ENCODE results near the gene PMF1. TPM values are rescaled to one million over a fixed set of nuclear protein-coding genes. Genes with fewer than 3 reads are reported as not detected.

Gene PMF1
- total and polyA plus RNA-seq, 2 of the 13 experiments (the other 11 are each of a cell fraction or from before 2014, with no cell fraction given): 72.5 to 89.0 TPM

DNA sequence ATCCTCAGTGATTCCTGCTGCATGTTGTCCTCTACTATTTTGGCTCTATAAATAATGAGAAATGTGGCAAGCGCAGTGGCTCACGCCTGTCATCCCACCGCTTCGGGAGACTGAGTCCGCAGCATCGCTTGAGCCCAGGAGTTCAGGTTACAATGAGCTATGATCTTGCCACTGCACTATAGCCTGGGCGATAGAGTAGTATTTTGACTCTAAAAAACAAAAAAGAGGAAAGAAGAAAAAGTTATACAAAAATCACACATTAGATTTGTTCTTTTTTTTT is 19.7 kb upstream of the PMF1 start:
- Histone ChIP-seq H3K9me3 (ENCODE audit: low read length) (peaks cover 9% of the 10 kb centered on the region), H3K27ac (ENCODE audit: extremely low read length, insufficient read depth, low read length) (peak overlapping the region; percentile 61), H3K9ac (ENCODE audit: insufficient read depth, low read depth, low read length) (no peak overlapping the region), H3K4me3 (replicated peaks in 1 of 3; ENCODE audit: insufficient read depth in 1 of 3, low read depth in 2 of 3, low read length in 3 of 3) (no peak overlapping the region), H4K20me1 (ENCODE audit: insufficient read depth, low read length) (no peaks in the 10 kb centered on the region), H3K4me2 (ENCODE audit: low read depth, low read length) (no peak overlapping the region), H3K4me1 (ENCODE audit: insufficient read depth, low read length) (peaks cover 78% of the 10 kb centered on the region), H3K79me2 (ENCODE audit: insufficient read depth, low read length) (peaks cover 36% of the 10 kb centered on the region), H3K27me3 (ENCODE audit: control insufficient read depth in 1 of 2, insufficient read depth in 2 of 2, low read length in 2 of 2) (no peaks in the 10 kb centered on the region; a peak in 2 of 5 replicates), H2AFZ (ENCODE audit: low read length) (no peak overlapping the region), H3K36me3 (replicated peaks in 1 of 2; ENCODE audit: control insufficient read depth in 1 of 2, insufficient read depth in 2 of 2, low read length in 2 of 2) (peaks cover 0 to 4% of the 10 kb centered on the region in 2 experiments; a peak in 2 of 5 replicates)
- in situ Hi-C loops (cut with HindIII; ENCODE audit: extremely low pct_ligation_motif_present, low pct_unique_long_range_greater_than_20kb) (no loop called here), intact Hi-C loops (cut with micrococcal nuclease; ENCODE audit: unreplicated experiment) (no loop called here)
- ChIA-PET CTCF (ENCODE audit: low intra/inter-chr PET ratio, low total read pairs) (interaction anchor here (0.7 kb wide), 1 partner anchor 20 kb away, joined by 3 read pairs; the partner anchor contains the start of gene PMF1), POLR2A (interaction anchor here (0.8 to 2.1 kb wide), 3 partner anchors 9 to 90 kb away, joined by 3 to 17 read pairs (median 4); no protein-coding TSS in a partner anchor)
- ATAC-seq (no peak), DNase-seq (ENCODE audit: low spot score) (no peak), FAIRE-seq (peak; percentile 30)
- 96% methylated on average over 7 of the region's 7 CpGs for WGBS (ENCODE audit: low lambda C conversion rate)
- TSS peak; percentile 89 for BruUV-seq (replicated peaks)
- no peak for TF ChIP-seq RFX1 (IDR thresholded peaks at IDR 0.05)
- no peak for TF ChIP-seq ZNF7 (CRISPR knock-in tag; IDR thresholded peaks at IDR 0.05)
- TF ChIP-seq TGIF2 (CRISPR knock-in tag; IDR thresholded peaks at IDR 0.05): no peak
- TF ChIP-seq ATM (IDR thresholded peaks at IDR 0.05; ENCODE audit: borderline replicate concordance): no peak
- no peak for TF ChIP-seq CBX1 (IDR thresholded peaks at IDR 0.05; ENCODE audit: low read depth)
- TF ChIP-seq ARHGAP35 (CRISPR knock-in tag; IDR thresholded peaks at IDR 0.05; ENCODE audit: borderline replicate concordance): no peak
- no peak for TF ChIP-seq ZNF234 (CRISPR knock-in tag; conservative IDR thresholded peaks at IDR 0.05)
- TF ChIP-seq, protein P1, sequence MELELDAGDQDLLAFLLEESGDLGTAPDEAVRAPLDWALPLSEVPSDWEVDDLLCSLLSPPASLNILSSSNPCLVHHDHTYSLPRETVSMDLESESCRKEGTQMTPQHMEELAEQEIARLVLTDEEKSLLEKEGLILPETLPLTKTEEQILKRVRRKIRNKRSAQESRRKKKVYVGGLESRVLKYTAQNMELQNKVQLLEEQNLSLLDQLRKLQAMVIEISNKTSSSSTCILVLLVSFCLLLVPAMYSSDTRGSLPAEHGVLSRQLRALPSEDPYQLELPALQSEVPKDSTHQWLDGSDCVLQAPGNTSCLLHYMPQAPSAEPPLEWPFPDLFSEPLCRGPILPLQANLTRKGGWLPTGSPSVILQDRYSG (CRISPR knock-in tag; IDR thresholded peaks at IDR 0.05): no peak
- no peak for TF ChIP-seq ZBTB21 (CRISPR knock-in tag; IDR thresholded peaks at IDR 0.05)
- TF ChIP-seq U2AF2 (IDR thresholded peaks at IDR 0.05; ENCODE audit: low read depth, low read length): no peak
- TF ChIP-seq PAWR (CRISPR knock-in tag; IDR thresholded peaks at IDR 0.05; ENCODE audit: borderline replicate concordance): no peak
- TF ChIP-seq ZNF275 (CRISPR knock-in tag; IDR thresholded peaks at IDR 0.05; ENCODE audit: borderline replicate concordance): no peak
- no peak for TF ChIP-seq ZNF264 (CRISPR knock-in tag; IDR thresholded peaks at IDR 0.05)
- TF ChIP-seq ZNF138 (CRISPR knock-in tag; IDR thresholded peaks at IDR 0.05; ENCODE audit: low read depth): no peak
- TF ChIP-seq ZNF180 (CRISPR knock-in tag; IDR thresholded peaks at IDR 0.05; ENCODE audit: borderline replicate concordance, low read depth): no peak
- TF ChIP-seq ZNF44 (CRISPR knock-in tag; IDR thresholded peaks at IDR 0.05): no peak
- TF ChIP-seq, protein P2, sequence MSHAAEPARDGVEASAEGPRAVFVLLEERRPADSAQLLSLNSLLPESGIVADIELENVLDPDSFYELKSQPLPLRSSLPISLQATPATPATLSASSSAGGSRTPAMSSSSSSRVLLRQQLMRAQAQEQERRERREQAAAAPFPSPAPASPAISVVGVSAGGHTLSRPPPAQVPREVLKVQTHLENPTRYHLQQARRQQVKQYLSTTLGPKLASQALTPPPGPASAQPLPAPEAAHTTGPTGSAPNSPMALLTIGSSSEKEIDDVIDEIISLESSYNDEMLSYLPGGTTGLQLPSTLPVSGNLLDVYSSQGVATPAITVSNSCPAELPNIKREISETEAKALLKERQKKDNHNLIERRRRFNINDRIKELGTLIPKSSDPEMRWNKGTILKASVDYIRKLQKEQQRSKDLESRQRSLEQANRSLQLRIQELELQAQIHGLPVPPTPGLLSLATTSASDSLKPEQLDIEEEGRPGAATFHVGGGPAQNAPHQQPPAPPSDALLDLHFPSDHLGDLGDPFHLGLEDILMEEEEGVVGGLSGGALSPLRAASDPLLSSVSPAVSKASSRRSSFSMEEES (CRISPR knock-in tag; IDR thresholded peaks at IDR 0.05): no peak

Data from HepG2 (cell line).